Measurements from ENCODE around the gene SPATS2.

DNA sequence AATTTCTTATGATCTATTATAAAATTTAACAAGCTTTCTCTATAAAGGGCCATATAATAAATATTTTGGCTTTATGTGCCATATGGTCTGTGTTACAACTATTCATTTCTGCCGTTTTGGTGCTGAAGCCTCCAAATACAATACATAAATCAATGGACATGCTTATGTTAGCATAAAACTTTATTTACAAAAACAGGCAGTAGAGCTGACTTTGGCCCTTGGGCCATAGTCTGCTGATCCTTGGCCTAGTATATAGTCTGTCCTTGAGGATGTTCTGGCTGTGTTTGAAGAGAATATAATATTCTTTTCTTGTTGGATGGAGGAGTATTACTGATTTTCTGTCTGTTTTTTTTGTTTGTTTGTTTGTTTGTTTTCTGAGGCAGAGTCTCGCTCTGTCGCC, 81.6 kb downstream of the SPATS2 start:
- TF ChIP-seq ZNF274 (IDR thresholded peaks at IDR 0.05; ENCODE audit: low read depth, low read length) (no peak), YY1 (IDR thresholded peaks at IDR 0.05; ENCODE audit: insufficient read depth, insufficient read length) (no peak), SUZ12 (IDR thresholded peaks at IDR 0.05; ENCODE audit: extremely low read depth, insufficient read depth, insufficient read length) (no peak)
